Mesenchymal stem cell (in vitro differentiated cells and primary cell): Measurements from ENCODE around the gene DYNC2H1.

Experiments
- DNase-seq: peaks from one replicate; pipeline ENCODE4 v3.0.0-alpha.2; 2013
- H2AFZ ChIP-seq: one replicate; pipeline ENCODE4 v1.6.1; 2013; ENCODE audit warnings: low read depth, mild to moderate bottlenecking, control low read depth, inconsistent platforms, low read length, moderate library complexity
- H2AK5ac ChIP-seq: 2 replicates; pipeline ENCODE4 v1.6.1; 2013; ENCODE audit warnings: low read length, moderate library complexity, mild to moderate bottlenecking, inconsistent platforms; ENCODE audit not compliant: severe bottlenecking
- H2BK120ac ChIP-seq: one replicate; pipeline ENCODE4 v1.6.1; 2013; ENCODE audit warnings: low read depth, mild to moderate bottlenecking, inconsistent platforms, low read length, moderate library complexity
- H2BK12ac ChIP-seq, 2 experiments: one replicate each; pipeline ENCODE4 v1.6.1; 2013; ENCODE audit warnings: inconsistent platforms in 2 of 2, low read length in 2 of 2, mild to moderate bottlenecking in 2 of 2, moderate library complexity in 2 of 2, control low read depth in 1 of 2
- H2BK15ac ChIP-seq: one replicate; pipeline ENCODE4 v1.6.1; 2013; ENCODE audit warnings: mild to moderate bottlenecking, low read depth, inconsistent platforms; ENCODE audit not compliant: poor library complexity, severe bottlenecking
- H2BK5ac ChIP-seq: 2 replicates; pipeline ENCODE4 v1.6.1; 2013; ENCODE audit warnings: low read depth, mild to moderate bottlenecking, low read length, control low read depth, inconsistent platforms; ENCODE audit not compliant: poor library complexity, severe bottlenecking
- H3K14ac ChIP-seq, 2 experiments: one replicate each; pipeline ENCODE4 v1.6.1; 2013; ENCODE audit warnings: inconsistent platforms in 2 of 2, low read length in 2 of 2, control low read depth in 1 of 2, mild to moderate bottlenecking in 1 of 2, moderate library complexity in 1 of 2
- H3K18ac ChIP-seq, 2 experiments: one replicate each; pipeline ENCODE4 v1.6.1; 2013; ENCODE audit warnings: inconsistent platforms in 2 of 2, low read length in 2 of 2, control low read depth in 1 of 2, low read depth in 1 of 2, mild to moderate bottlenecking in 1 of 2
- H3K23ac ChIP-seq, 2 experiments: one replicate each; pipeline ENCODE4 v1.6.1; 2013; ENCODE audit warnings: inconsistent platforms in 2 of 2, low read length in 2 of 2, mild to moderate bottlenecking in 2 of 2, moderate library complexity in 2 of 2, control low read depth in 1 of 2
- H3K27ac ChIP-seq: 2 replicates; pipeline ENCODE4 v1.5.1; 2013; ENCODE audit warnings: mild to moderate bottlenecking, moderate library complexity, low read length, control low read depth, inconsistent platforms; ENCODE audit not compliant: poor library complexity, severe bottlenecking
- H3K27me3 ChIP-seq, 2 experiments: 2 replicates each; pipeline versions ENCODE4 v1.6.1 to v1.7.0; 2013; ENCODE audit warnings: low read length in 2 of 2, mild to moderate bottlenecking in 2 of 2, moderate library complexity in 2 of 2, control low read depth in 1 of 2, inconsistent platforms in 1 of 2; ENCODE audit not compliant: control insufficient read depth in 1 of 2, insufficient read depth in 1 of 2
- H3K36me3 ChIP-seq, 2 experiments: 2 replicates each; pipeline versions ENCODE4 v1.6.1 to v1.7.0; 2013; ENCODE audit warnings: low read length in 2 of 2, control low read depth in 1 of 2, inconsistent platforms in 1 of 2, low read depth in 1 of 2, mild to moderate bottlenecking in 1 of 2; ENCODE audit not compliant: insufficient read depth in 2 of 2, control insufficient read depth in 1 of 2
- H3K4ac ChIP-seq, 2 experiments: one replicate each; pipeline ENCODE4 v1.6.1; 2013; ENCODE audit warnings: inconsistent platforms in 2 of 2, low read length in 2 of 2, mild to moderate bottlenecking in 2 of 2, moderate library complexity in 2 of 2, control low read depth in 1 of 2, low read depth in 1 of 2
- H3K4me1 ChIP-seq: 2 replicates; pipeline ENCODE4 v1.6.1; 2013; ENCODE audit warnings: low read depth, low read length, control low read depth; ENCODE audit not compliant: control insufficient read depth, insufficient read depth
- H3K4me2 ChIP-seq: 2 replicates; pipeline ENCODE4 v1.6.1; 2013; ENCODE audit warnings: low read length, mild to moderate bottlenecking, inconsistent platforms; ENCODE audit not compliant: poor library complexity, severe bottlenecking
- H3K4me3 ChIP-seq, 2 experiments: 2 replicates each; pipeline versions ENCODE4 v1.5.1 to v1.7.0; 2013; ENCODE audit warnings: low read length in 2 of 2, mild to moderate bottlenecking in 2 of 2, control low read depth in 1 of 2, low read depth in 1 of 2; ENCODE audit not compliant: insufficient read depth in 1 of 2
- H3K79me1 ChIP-seq: replicated peaks from 2 replicates; pipeline ENCODE4 v1.6.1; 2013; ENCODE audit warnings: mild to moderate bottlenecking, control low read depth, low read length, inconsistent platforms; ENCODE audit not compliant: poor library complexity, severe bottlenecking
- H3K9ac ChIP-seq: 2 replicates; pipeline ENCODE4 v1.7.0; 2013; ENCODE audit warnings: mild to moderate bottlenecking, low read length, moderate library complexity
- H3K9me3 ChIP-seq: 2 replicates; pipeline ENCODE4 v1.7.0; 2013; ENCODE audit warnings: mild to moderate bottlenecking, low read length; ENCODE audit not compliant: control insufficient read depth
- H4K8ac ChIP-seq: one replicate; pipeline ENCODE4 v1.6.1; 2013; ENCODE audit warnings: inconsistent platforms, mild to moderate bottlenecking, low read length, moderate library complexity
- H4K91ac ChIP-seq: one replicate; pipeline ENCODE4 v1.6.1; 2013; ENCODE audit warnings: mild to moderate bottlenecking, low read length, inconsistent platforms
- WGBS: methylation state at CpG from one replicate; pipeline ENCODE4 v1.1.7; 2013; ENCODE audit warnings: mixed read lengths; 5-methylcytosine and 5-hydroxymethylcytosine counted together

Gene DYNC2H1

DNA sequence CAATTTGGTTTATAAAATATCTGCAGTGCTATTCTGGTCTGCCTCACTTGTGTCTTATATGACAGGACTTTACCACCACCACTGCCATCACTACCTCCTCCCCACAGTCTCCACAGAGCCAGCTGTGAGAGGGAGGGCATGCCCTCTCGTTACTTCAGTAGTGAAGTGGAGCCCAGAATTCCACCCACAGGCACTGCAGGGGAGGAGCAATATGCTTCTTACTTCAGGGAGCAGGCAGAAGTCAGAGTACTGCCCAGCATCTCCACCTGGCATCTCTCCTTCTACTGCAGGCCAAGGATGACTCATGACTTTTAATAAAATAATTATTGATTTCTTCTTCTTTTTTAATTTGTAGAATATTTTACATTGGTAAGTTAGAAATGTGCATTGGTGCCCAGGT is 255.5 kb downstream of the DYNC2H1 start:
- no peaks in the 10 kb centered on the region for H3K27me3 ChIP-seq
- no peak overlapping the region for H3K9ac ChIP-seq
- H3K27ac ChIP-seq: no peak overlapping the region
- no peak overlapping the region for H2AK5ac ChIP-seq
- no peak overlapping the region for H4K91ac ChIP-seq
- H2AFZ ChIP-seq: no peak overlapping the region
- H3K4me2 ChIP-seq: no peak overlapping the region
- no peaks in the 10 kb centered on the region for H3K79me1 ChIP-seq
- H3K4ac ChIP-seq: no peak overlapping the region
- H3K18ac ChIP-seq: no peak overlapping the region
- no peaks in the 10 kb centered on the region for H3K9me3 ChIP-seq
- WGBS: 94% methylated on average over 1 of the region's 1 CpG
- H3K4me1 ChIP-seq: peaks cover 3% of the 10 kb centered on the region
- peaks cover 5 to 22% of the 10 kb centered on the region in 2 experiments for H3K36me3 ChIP-seq
- no peak for DNase-seq
- H2BK15ac ChIP-seq: no peak overlapping the region
- H2BK5ac ChIP-seq: no peak overlapping the region
- no peak overlapping the region for H3K14ac ChIP-seq
- H2BK12ac ChIP-seq: no peak overlapping the region
- no peak overlapping the region for H3K4me3 ChIP-seq
- H2BK120ac ChIP-seq: no peak overlapping the region
- H4K8ac ChIP-seq: no peak overlapping the region
- H3K23ac ChIP-seq: no peak overlapping the region

DNA sequence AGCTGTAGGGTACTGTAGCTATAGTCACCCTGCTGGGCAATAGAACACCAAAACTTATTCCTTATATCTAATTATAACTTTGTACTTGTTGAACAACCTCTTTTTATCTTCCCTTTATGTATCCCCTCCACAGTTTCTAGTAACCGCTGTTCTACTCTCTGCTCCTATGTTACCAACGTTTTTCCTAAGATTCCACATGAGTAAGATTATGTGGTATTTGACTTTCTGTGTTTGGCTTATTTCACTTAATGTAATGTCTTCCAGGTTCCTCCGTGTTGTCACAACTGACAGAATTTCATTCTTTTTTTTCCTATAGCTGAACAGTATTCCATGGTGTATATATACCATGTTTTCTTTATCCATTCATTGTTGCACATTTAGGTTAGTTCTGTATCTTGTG is 258.4 kb downstream of the DYNC2H1 start:
- H2BK15ac ChIP-seq: no peak overlapping the region

GRCh38 chr11:103368145-103368544 is 258.9 kb downstream of the DYNC2H1 start:
- H3K9me3 ChIP-seq: peaks cover 9% of the 10 kb centered on the region
- H3K4me1 ChIP-seq: peaks cover 2% of the 10 kb centered on the region
- H3K27me3 ChIP-seq: no peaks in the 10 kb centered on the region
- no peak overlapping the region for H2BK12ac ChIP-seq
- no peak overlapping the region for H2BK15ac ChIP-seq
- DNase-seq: no peak
- H3K9ac ChIP-seq: peak overlapping the region; percentile 9
- H2BK120ac ChIP-seq: no peak overlapping the region
- no peak overlapping the region for H4K91ac ChIP-seq
- no peak overlapping the region for H3K23ac ChIP-seq
- H2AFZ ChIP-seq: no peak overlapping the region
- peaks cover 14 to 31% of the 10 kb centered on the region in 2 experiments for H3K36me3 ChIP-seq
- no peak overlapping the region for H3K4me2 ChIP-seq
- no peak overlapping the region for H3K27ac ChIP-seq
- no peaks in the 10 kb centered on the region for H3K79me1 ChIP-seq
- no peak overlapping the region for H3K14ac ChIP-seq
- no peak overlapping the region for H4K8ac ChIP-seq
- peak overlapping the region in 1 of 2 experiments; percentile 35 for H3K4me3 ChIP-seq
- no peak overlapping the region for H2BK5ac ChIP-seq
- no CpG with 5 or more reads among the region's 1 CpG for WGBS
- H3K18ac ChIP-seq: no peak overlapping the region
- no peak overlapping the region for H2AK5ac ChIP-seq
- H3K4ac ChIP-seq: no peak overlapping the region

More for the DNA sequence above, 258.4 kb downstream of the DYNC2H1 start:
- H3K9ac ChIP-seq: peak overlapping the region; percentile 9
- H2AK5ac ChIP-seq: no peak overlapping the region
- no peak overlapping the region for H3K23ac ChIP-seq
- peaks cover 7% of the 10 kb centered on the region for H3K9me3 ChIP-seq
- peaks cover 2% of the 10 kb centered on the region for H3K4me1 ChIP-seq
- DNase-seq: no peak
- H3K4me3 ChIP-seq: peak overlapping the region in 1 of 2 experiments; percentile 35
- no peak overlapping the region for H3K4me2 ChIP-seq
- no peak overlapping the region for H2AFZ ChIP-seq
- no CpG with 5 or more reads among the region's 3 CpGs for WGBS
- no peak overlapping the region for H3K27ac ChIP-seq
- peaks cover 14 to 31% of the 10 kb centered on the region in 2 experiments for H3K36me3 ChIP-seq
- H4K8ac ChIP-seq: no peak overlapping the region
- no peak overlapping the region for H4K91ac ChIP-seq
- H3K27me3 ChIP-seq: no peaks in the 10 kb centered on the region
- no peak overlapping the region for H2BK12ac ChIP-seq
- no peaks in the 10 kb centered on the region for H3K79me1 ChIP-seq
- no peak overlapping the region for H3K18ac ChIP-seq
- no peak overlapping the region for H3K4ac ChIP-seq
- no peak overlapping the region for H3K14ac ChIP-seq
- no peak overlapping the region for H2BK5ac ChIP-seq
- H2BK120ac ChIP-seq: no peak overlapping the region

DNA sequence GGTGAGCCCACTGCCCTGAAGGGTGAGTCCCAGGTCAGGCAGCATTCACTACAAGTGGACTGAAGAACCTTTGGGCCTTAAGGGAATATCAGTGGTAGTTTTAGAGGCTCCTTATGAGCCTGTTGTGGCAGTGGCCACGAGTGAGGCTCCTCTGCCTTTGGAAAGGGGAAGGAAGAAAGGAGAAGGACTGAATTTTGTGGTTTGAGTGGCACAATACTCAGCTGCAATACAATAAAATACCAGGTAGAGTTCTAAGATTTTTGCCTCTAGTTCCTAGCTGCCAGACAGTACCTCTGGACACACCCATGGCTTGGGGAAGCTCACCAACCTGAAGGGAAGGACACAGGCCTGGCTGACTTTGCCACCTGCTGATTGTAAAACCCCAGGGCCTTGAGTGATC is 260.9 kb downstream of the DYNC2H1 start:
- Histone ChIP-seq H2BK120ac (no peak overlapping the region), H2AFZ (no peak overlapping the region), H3K27ac (no peak overlapping the region), H3K4ac (no peak overlapping the region), H3K9ac (no peak overlapping the region), H2BK5ac (no peak overlapping the region), H3K18ac (no peak overlapping the region), H3K9me3 (peaks cover 25% of the 10 kb centered on the region), H3K4me1 (no peaks in the 10 kb centered on the region), H3K14ac (peak overlapping the region in 1 of 2 experiments; percentile 76), H2AK5ac (no peak overlapping the region), H3K27me3 (no peaks in the 10 kb centered on the region), H4K8ac (peak overlapping the region; percentile 15), H4K91ac (no peak overlapping the region), H3K23ac (peak overlapping the region in 1 of 2 experiments; percentile 67), H2BK12ac (no peak overlapping the region), H2BK15ac (no peak overlapping the region), H3K79me1 (no peaks in the 10 kb centered on the region), H3K36me3 (peaks cover 16 to 31% of the 10 kb centered on the region in 2 experiments), H3K4me2 (no peak overlapping the region), H3K4me3 (no peak overlapping the region)
- no peak for DNase-seq
- WGBS: 83% methylated on average over 1 of the region's 1 CpG
